GM18951 (cell line): ENCODE measurements around the gene KDM8.

Experiments
- POLR2A ChIP-seq: IDR thresholded peaks from 4 replicates; pipeline ENCODE4 v1.6.1; 2011; ENCODE audit warnings: mild to moderate bottlenecking; ENCODE audit not compliant: insufficient read length, insufficient read depth; ENCODE audit errors: extremely low read depth
- in situ Hi-C: fragments of 300-500 bp; cut with MboI; formaldehyde crosslinking; loops from one replicate; pipeline ENCODE4 v1.12.0; 2022; ENCODE audit warnings: low sequenced_read_pairs, mixed read lengths, inconsistent platforms; ENCODE audit not compliant: unreplicated experiment

KDM8 gene

GRCh38 chr16:27232061-27232900 lies 29.0 kb downstream of the KDM8 start:
- peak; percentile 22 for TF ChIP-seq POLR2A
- in situ Hi-C loops = no loop called here

DNA sequence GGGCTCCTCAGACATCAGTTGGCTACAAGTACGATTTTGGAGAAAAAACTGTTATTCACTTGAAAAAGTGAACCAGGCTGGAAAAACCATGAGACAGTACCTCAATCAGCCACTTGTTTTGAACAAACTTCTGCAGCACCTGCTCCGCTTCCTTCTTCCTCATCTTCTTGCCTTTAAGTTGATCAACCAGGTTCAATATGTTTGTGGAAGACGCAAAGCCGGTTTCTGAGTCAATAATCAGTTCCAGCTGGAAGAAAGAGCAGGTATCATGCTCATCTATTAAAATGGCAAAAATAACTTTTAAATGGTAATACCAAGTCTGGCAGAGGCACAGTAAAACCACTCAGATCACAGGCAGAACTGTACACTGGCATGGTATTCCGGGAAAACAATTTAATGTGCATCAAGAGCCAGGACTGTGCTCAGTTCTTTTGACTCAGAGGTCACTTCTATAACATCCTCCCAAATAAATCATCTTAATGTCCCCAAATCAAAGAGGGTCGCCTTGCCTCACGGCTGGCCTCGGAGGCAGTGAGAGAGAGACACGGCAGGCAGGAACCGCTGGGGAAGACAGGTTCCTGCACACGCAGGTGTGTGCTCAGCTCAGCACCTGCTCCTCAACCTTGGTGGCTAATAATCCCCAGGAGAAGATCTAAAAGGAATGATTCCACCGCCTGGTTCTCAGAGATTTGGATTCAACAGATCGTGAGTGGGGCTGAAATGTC lies 29.7 kb downstream of the KDM8 start:
- TF ChIP-seq POLR2A = no peak
- in situ Hi-C loops = no loop called here

DNA sequence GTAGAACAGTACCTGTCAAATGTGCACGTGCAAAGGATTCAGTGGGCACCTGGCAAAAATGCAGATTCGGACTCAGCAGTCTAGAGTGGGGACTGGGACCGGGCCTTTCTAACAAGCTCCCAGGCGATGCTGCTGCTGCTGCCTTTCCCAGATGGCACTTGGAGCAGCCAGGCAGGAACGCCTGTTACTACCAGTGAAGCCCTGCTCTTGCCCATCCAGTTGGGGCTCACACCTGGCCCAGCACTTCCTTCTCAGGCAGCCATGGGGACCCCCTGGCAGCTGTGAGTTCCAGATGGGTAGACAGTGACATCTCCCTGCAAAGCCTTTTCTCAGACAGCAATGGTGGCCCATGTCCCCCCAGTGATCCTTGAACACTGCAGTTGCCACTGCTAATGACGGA lies 30.4 kb downstream of the KDM8 start:
- in situ Hi-C loops = no loop called here
- no peak for TF ChIP-seq POLR2A

- no peak for TF ChIP-seq POLR2A
- in situ Hi-C loops = no loop called here
Measured at GRCh38 chr16:27234171-27234570, 30.8 kb downstream of the KDM8 start.

GRCh38 chr16:27234603-27235002 lies 31.3 kb downstream of the KDM8 start:
- TF ChIP-seq POLR2A = no peak
- in situ Hi-C loops = no loop called here

DNA sequence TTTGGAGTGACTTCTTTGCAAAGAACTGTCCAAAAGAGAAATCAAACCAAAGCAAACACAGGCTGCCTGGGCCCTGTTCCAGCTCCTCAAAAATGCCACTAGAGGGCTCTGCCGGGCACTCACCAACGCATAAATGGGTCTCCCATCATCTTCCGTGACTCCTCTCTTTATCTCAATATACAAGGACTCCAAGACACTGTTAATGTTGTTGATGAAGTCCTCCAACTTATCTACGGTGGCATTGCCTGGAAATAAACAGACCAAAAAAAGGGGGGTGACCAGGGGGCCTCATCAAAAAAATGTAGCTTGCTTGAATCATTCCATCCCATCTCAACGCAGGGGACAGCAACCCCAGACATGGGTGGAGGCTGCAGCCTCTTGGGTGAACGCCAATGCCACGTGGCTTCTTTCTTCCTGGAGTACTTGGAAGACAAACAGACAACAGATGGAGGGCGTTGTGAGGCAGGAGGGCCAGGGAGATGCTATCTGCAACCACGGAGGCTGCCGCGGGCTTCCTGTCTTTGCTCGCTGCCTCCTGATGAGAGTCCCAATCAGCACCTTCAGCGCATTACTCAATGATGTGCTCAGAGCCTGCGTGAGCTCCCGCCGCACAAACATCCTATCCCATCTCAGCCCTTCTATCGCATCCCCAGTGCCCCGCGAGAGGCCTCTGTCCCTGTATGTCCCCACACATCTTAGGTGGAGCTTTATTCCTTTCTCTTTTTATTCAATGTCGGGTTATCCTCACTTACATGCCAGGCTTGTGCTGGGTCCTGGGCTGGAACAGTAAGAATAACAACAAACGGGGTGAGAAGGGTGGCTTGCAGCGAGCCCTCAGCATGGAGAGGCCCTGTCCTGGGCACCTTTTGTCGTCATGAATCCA lies 32.0 kb downstream of the KDM8 start:
- no peak for TF ChIP-seq POLR2A
- in situ Hi-C loops = no loop called here

GRCh38 chr16:27235938-27236245 lies 32.6 kb downstream of the KDM8 start:
- in situ Hi-C loops = no loop called here

GRCh38 chr16:27236635-27237218 lies 33.4 kb downstream of the KDM8 start:
- no peak for TF ChIP-seq POLR2A
- in situ Hi-C loops = no loop called here

More at GRCh38 chr16:27235938-27236245, 32.6 kb downstream of the KDM8 start:
- TF ChIP-seq POLR2A = no peak

GRCh38 chr16:27237219-27238015 lies 34.1 kb downstream of the KDM8 start:
- peak; percentile 44 for TF ChIP-seq POLR2A
- in situ Hi-C loops = no loop called here

DNA sequence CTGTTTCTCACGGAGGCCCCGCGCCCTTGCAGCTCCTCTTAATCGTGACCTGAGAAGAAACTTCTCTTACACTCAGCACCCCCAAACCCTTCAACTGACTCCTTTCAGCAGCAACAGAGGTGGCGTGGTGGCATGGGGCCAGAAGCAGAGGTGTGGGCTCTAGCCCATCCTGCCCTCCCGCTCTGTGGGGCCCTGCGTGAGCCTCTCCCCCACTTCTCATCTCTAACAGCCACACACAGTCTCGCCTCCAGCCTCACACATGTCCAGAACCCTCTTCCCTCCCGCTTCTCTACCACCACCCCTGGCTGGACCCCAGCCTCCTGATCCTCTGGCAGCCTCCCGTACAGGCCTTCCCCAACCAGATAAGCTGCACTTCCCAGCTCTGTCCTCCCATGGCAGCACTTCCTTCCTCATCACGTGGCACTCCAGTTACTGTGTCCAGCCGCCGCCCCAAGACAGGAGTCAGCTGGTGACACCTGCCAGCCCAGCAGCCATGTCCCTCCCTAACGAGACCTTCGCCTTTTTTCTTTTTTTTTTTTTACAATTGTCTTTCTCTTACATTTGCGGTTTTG lies 34.8 kb downstream of the KDM8 start:
- in situ Hi-C loops = no loop called here
- TF ChIP-seq POLR2A = no peak

GRCh38 chr16:27238591-27238990 lies 35.3 kb downstream of the KDM8 start:
- TF ChIP-seq POLR2A = no peak
- in situ Hi-C loops = no loop called here

GRCh38 chr16:27239026-27239425 lies 35.7 kb downstream of the KDM8 start:
- in situ Hi-C loops = no loop called here
- no peak for TF ChIP-seq POLR2A
